Thymus (tissue), 11 donors: ENCODE data around the gene FGD3. TPM values are rescaled to one million over a fixed set of nuclear protein-coding genes. Genes with fewer than 3 reads are reported as not detected.
"Not testable (repeated sequence)": the region's sequence is repeated elsewhere in the genome, so short reads cannot be mapped to it uniquely, and the experiment has no call there.

ENCODE experiments used
- DNase-seq, 9 donors: peaks; one replicate each; pipeline ENCODE4 v3.0.0-alpha.2; 2013; ENCODE audit warnings: low spot score in 9 of 9, low read depth in 6 of 9, missing footprints in 1 of 9
- H3K27ac ChIP-seq, 2 donors: one replicate each; pipeline ENCODE4 v1.5.1; 2013; ENCODE audit warnings: control low read depth in 1 of 2, low read depth in 1 of 2, low read length in 1 of 2, mild to moderate bottlenecking in 1 of 2, moderate library complexity in 1 of 2
- H3K27me3 ChIP-seq, 2 donors: one replicate each; pipeline ENCODE4 v1.5.1; 2013; ENCODE audit warnings: low read length in 1 of 2; ENCODE audit not compliant: control insufficient read depth in 2 of 2, insufficient read depth in 1 of 2
- H3K36me3 ChIP-seq, 2 donors: one replicate each; pipeline ENCODE4 v1.5.1; 2013; ENCODE audit warnings: low read length in 1 of 2, mild to moderate bottlenecking in 1 of 2, moderate library complexity in 1 of 2; ENCODE audit not compliant: control insufficient read depth in 2 of 2, insufficient read depth in 2 of 2
- H3K4me1 ChIP-seq, 2 donors: one replicate each; pipeline ENCODE4 v1.5.1; 2013; ENCODE audit warnings: low read length in 2 of 2; ENCODE audit not compliant: control insufficient read depth in 2 of 2, insufficient read depth in 2 of 2
- H3K4me3 ChIP-seq, 2 donors: one replicate each; pipeline ENCODE4 v1.5.1; 2013; ENCODE audit warnings: low read length in 2 of 2, control low read depth in 1 of 2, mild to moderate bottlenecking in 1 of 2
- H3K9me3 ChIP-seq, 2 donors: one replicate each; pipeline ENCODE4 v1.5.1; 2013; ENCODE audit warnings: low read length in 1 of 2, mild to moderate bottlenecking in 1 of 2; ENCODE audit not compliant: control insufficient read depth in 2 of 2, insufficient read depth in 1 of 2
- WGBS: extraction: QIAGEN DNeasy Blood & Tissue Kit; methylation state at CpG from one replicate; pipeline ENCODE4 v1.1.7; 2013; 5-methylcytosine and 5-hydroxymethylcytosine counted together
- polyA plus RNA-seq: library from polyadenylated mRNA; stranded (reverse); fragments of 200-250 nt; gene quantifications from one replicate; pipeline ENCODE4 v1.2.3, GENCODE V29; 2013
- total RNA-seq: library from RNA; stranded (reverse); fragments of 120-200 nt; gene quantifications from one replicate; pipeline ENCODE4 v1.2.4, GENCODE V29; 2013
- donor health status: healthy.

Gene FGD3
- total and polyA plus RNA-seq, 2 donors: 35.7 to 48.9 TPM

- Histone ChIP-seq H3K27me3 (no peaks in the 10 kb centered on the region), H3K9me3 (peaks cover 0 to 3% of the 10 kb centered on the region in 2 donors), H3K4me3 (no peak overlapping the region), H3K36me3 (peaks cover 75 to 77% of the 10 kb centered on the region in 2 donors), H3K27ac (no peak overlapping the region), H3K4me1 (no peaks in the 10 kb centered on the region)
- WGBS: 97% methylated on average over 21 of the region's 21 CpGs
- no peak for DNase-seq
These were observed 62.2 kb downstream of the FGD3 start for GRCh38 chr9:93009337-93010015.

- no peak overlapping the region for H3K27ac ChIP-seq
- WGBS: 97% methylated on average over 13 of the region's 13 CpGs
- peaks cover 0 to 3% of the 10 kb centered on the region in 2 donors for H3K9me3 ChIP-seq
- peaks cover 70 to 72% of the 10 kb centered on the region in 2 donors for H3K36me3 ChIP-seq
- H3K27me3 ChIP-seq: no peaks in the 10 kb centered on the region
- no peak for DNase-seq
- no peaks in the 10 kb centered on the region for H3K4me1 ChIP-seq
- no peak overlapping the region for H3K4me3 ChIP-seq
These were observed 62.7 kb downstream of the FGD3 start for GRCh38 chr9:93010056-93010455.

DNA sequence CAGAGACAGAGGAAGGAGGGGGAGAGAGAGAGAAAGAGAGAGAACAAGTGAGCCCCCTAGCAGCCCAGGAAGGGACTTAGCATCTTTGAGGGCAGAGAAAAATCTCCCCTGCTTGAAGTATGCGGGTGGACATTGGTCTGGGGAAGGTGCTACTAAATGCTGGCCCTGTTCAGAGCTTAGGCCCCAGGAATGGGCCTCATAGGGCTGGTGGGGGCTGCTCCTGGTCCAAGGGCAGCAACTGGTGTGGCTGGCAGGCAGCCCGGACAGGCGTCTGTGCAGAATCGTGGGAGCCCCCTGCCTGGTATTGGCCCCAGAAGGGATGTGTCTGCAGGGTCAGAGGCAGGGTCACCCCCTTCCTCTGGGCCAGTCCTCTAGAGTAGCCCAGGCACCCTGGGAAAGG lies 63.4 kb downstream of the FGD3 start:
- Histone ChIP-seq H3K27ac (no peak overlapping the region), H3K4me1 (no peaks in the 10 kb centered on the region), H3K9me3 (peaks cover 0 to 3% of the 10 kb centered on the region in 2 donors), H3K27me3 (no peaks in the 10 kb centered on the region), H3K4me3 (no peak overlapping the region), H3K36me3 (peaks cover 71 to 73% of the 10 kb centered on the region in 2 donors)
- 97% methylated on average over 4 of the region's 4 CpGs for WGBS
- DNase-seq: no peak

DNA sequence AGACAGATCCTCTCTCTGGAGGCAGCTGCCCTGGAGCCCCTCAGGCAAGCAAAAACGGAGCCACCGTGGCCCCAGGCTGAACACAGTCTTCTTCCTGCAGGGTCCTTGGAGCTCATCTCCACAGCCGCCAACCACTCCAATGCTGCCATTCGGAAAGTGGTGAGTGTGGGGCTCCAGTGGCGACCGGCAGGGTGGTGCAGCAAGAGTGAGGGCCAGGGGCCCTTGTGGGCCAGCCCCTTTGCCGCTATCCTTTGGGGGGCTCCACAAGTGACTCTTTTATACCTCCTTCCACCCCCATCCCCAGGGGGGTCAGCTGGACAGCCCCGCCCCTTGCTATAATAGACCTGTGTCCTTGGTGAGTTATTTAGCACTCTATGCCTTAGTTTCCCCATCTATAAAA lies 63.8 kb downstream of the FGD3 start:
- Histone ChIP-seq H3K27ac (no peak overlapping the region), H3K27me3 (no peaks in the 10 kb centered on the region), H3K36me3 (peaks cover 71 to 73% of the 10 kb centered on the region in 2 donors), H3K9me3 (peaks cover 0 to 3% of the 10 kb centered on the region in 2 donors), H3K4me1 (no peaks in the 10 kb centered on the region), H3K4me3 (no peak overlapping the region)
- no peak for DNase-seq
- WGBS: 97% methylated on average over 8 of the region's 8 CpGs

GRCh38 chr9:93012963-93013855 lies 65.9 kb downstream of the FGD3 start:
- DNase-seq: no peak
- Histone ChIP-seq H3K36me3 (peaks cover 72 to 77% of the 10 kb centered on the region in 2 donors), H3K9me3 (peaks cover 0 to 3% of the 10 kb centered on the region in 2 donors), H3K4me3 (no peak overlapping the region), H3K4me1 (no peaks in the 10 kb centered on the region), H3K27me3 (no peaks in the 10 kb centered on the region), H3K27ac (no peak overlapping the region)
- 98% methylated on average over 14 of the region's 14 CpGs for WGBS

DNA sequence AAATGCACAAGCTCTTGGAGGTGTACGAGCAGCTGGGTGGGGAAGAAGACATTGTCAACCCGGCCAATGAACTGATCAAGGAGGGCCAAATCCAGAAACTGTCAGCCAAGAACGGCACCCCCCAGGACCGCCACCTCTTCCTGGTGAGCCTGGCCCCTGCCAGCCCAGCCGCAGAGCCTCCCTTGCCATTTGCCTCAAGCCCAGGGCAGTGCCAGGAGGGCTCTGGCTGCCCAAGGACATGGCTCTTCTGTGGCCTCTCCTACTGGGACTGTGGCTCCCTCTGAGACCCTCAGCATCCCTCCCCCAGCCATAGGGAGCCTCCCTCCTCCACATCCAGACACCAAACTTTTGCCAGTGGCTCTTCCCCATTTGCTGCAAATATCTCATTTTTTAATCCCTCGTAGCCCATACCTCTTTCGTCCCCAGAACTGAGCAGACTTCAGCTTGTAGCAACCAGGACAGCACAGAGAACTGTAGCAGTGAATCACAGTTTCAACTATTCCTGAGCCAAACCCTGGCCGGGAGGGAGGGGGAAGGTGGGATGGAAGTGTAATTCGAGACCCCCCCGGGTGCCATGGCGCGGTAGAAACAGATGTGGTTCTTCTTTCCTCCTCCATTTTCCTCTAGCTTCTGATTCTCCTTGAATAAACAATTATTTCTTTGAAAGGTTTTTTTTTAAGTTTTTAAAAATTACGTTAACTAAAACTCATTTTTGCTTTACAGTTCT lies 66.7 kb downstream of the FGD3 start:
- no peak overlapping the region for H3K27ac ChIP-seq
- H3K4me1 ChIP-seq: no peaks in the 10 kb centered on the region
- peaks cover 0 to 3% of the 10 kb centered on the region in 2 donors for H3K9me3 ChIP-seq
- no peak for DNase-seq
- no peaks in the 10 kb centered on the region for H3K27me3 ChIP-seq
- peaks cover 72 to 78% of the 10 kb centered on the region in 2 donors for H3K36me3 ChIP-seq
- 96% methylated on average over 13 of the region's 13 CpGs for WGBS
- no peak overlapping the region for H3K4me3 ChIP-seq

DNA sequence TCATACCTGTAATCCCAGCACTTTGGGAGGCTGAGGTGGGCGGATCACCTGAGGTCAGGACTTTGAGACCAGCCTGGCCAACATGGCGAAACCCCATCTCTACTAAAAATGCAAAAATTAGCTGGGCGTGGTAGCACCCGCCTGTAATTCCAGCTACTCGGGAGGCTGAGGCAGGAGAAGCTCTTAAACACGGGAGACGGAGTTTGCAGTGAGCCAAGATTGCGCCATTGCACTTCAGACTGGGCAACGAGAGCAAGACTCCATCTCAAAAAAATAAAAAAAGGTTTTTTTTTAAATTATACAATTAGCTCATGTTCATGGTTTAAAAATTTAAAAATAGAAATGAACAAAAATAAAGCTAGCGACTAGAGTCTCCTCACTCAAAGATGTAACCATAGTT lies 67.9 kb downstream of the FGD3 start:
- not testable (repeated sequence) for DNase-seq, H3K27me3 ChIP-seq, H3K27ac ChIP-seq, H3K9me3 ChIP-seq, H3K4me1 ChIP-seq, H3K4me3 ChIP-seq
- WGBS: 94% methylated on average over 10 of the region's 10 CpGs
- peaks cover 74 to 78% of the 10 kb centered on the region in 2 donors for H3K36me3 ChIP-seq

GRCh38 chr9:93017621-93018020 lies 70.3 kb downstream of the FGD3 start:
- Histone ChIP-seq H3K27ac (no peak overlapping the region), H3K9me3 (no peaks in the 10 kb centered on the region), H3K4me3 (no peak overlapping the region), H3K36me3 (peaks cover 85 to 90% of the 10 kb centered on the region in 2 donors), H3K27me3 (no peaks in the 10 kb centered on the region), H3K4me1 (no peaks in the 10 kb centered on the region)
- no peak for DNase-seq
- WGBS: 98% methylated on average over 9 of the region's 9 CpGs

- Histone ChIP-seq H3K9me3 (no peaks in the 10 kb centered on the region), H3K4me3 (no peak overlapping the region), H3K27me3 (no peaks in the 10 kb centered on the region), H3K27ac (no peak overlapping the region), H3K36me3 (peaks cover 91 to 92% of the 10 kb centered on the region in 2 donors), H3K4me1 (peaks cover 0 to 5% of the 10 kb centered on the region in 2 donors)
- 98% methylated on average over 11 of the region's 11 CpGs for WGBS
- no peak for DNase-seq
These were observed 72.8 kb downstream of the FGD3 start for GRCh38 chr9:93020151-93020550.
